ENCODE results near the gene CCDC92B. TPM values are rescaled to one million over a fixed set of nuclear protein-coding genes. Genes with fewer than 3 reads are reported as not detected.
"Not testable (repeated sequence)": the region's sequence is repeated elsewhere in the genome, so short reads cannot be mapped to it uniquely, and the experiment has no call there.

The CCDC92B gene
- polyA plus RNA-seq, 1 donor from 2014 or later: 0.32 TPM

DNA sequence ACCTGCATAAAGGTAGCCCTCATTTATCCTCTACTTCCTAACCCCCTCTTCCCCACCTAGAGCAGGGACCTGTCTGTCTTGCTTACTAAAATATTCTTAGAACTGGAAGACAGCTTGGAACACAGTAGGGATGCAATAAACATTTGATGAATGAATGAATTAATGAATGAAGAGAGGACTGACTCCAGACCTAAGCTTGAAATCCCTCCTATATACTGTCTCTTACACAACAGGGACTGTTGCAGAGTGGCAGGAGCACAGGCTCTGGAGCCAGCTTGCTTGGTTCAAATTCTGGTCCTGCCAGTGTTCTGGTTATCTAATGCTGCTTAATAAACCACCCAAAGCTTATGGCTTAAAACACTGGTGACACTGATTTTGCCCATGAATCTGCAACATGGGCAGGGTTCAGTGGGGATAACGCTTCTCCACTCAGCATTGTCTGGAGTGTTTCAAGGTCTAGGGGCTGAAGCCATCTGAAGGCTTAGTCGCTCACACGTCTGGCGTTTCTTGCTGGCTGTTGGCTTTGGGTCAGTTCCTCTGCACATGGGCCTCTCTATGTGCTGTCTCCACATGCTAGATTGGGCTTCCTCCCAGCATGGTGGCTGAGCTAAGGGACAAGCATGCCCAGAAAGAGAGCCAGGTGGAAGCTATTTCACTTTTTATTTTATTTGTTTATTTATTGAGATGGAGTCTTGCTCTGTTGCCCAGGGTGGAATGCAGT is 34.0 kb upstream of the CCDC92B start:
- no peaks in the 10 kb centered on the region for H3K9me3 ChIP-seq (ENCODE audit: low read length)
- no peak overlapping the region for H3K4me3 ChIP-seq (ENCODE audit: low read length)
- no peak overlapping the region for H3K4me2 ChIP-seq (ENCODE audit: low read length)
- H3K9ac ChIP-seq (ENCODE audit: low read length): no peak overlapping the region
- H2AFZ ChIP-seq (ENCODE audit: low read depth, low read length): no peak overlapping the region
- TF ChIP-seq, protein P1, sequence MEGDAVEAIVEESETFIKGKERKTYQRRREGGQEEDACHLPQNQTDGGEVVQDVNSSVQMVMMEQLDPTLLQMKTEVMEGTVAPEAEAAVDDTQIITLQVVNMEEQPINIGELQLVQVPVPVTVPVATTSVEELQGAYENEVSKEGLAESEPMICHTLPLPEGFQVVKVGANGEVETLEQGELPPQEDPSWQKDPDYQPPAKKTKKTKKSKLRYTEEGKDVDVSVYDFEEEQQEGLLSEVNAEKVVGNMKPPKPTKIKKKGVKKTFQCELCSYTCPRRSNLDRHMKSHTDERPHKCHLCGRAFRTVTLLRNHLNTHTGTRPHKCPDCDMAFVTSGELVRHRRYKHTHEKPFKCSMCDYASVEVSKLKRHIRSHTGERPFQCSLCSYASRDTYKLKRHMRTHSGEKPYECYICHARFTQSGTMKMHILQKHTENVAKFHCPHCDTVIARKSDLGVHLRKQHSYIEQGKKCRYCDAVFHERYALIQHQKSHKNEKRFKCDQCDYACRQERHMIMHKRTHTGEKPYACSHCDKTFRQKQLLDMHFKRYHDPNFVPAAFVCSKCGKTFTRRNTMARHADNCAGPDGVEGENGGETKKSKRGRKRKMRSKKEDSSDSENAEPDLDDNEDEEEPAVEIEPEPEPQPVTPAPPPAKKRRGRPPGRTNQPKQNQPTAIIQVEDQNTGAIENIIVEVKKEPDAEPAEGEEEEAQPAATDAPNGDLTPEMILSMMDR (IDR thresholded peaks at IDR 0.05; ENCODE audit: poor library complexity, severe bottlenecking): no peak
- TF ChIP-seq EZH2 (IDR thresholded peaks at IDR 0.05; ENCODE audit: borderline replicate concordance, insufficient read depth, low read length, poor library complexity, severe bottlenecking) (no peak), RAD21 (conservative IDR thresholded peaks at IDR 0.05) (no peak), POLR2AphosphoS5 (IDR thresholded peaks at IDR 0.05) (no peak), EP300 (conservative IDR thresholded peaks at IDR 0.05; ENCODE audit: poor library complexity, severe bottlenecking) (no peak), TAF1 (IDR thresholded peaks at IDR 0.05; ENCODE audit: low read depth) (no peak), SMC3 (conservative IDR thresholded peaks at IDR 0.05; ENCODE audit: poor library complexity) (no peak), MXI1 (conservative IDR thresholded peaks at IDR 0.05; ENCODE audit: poor library complexity, severe bottlenecking) (no peak)
- TF ChIP-seq, protein P2, sequence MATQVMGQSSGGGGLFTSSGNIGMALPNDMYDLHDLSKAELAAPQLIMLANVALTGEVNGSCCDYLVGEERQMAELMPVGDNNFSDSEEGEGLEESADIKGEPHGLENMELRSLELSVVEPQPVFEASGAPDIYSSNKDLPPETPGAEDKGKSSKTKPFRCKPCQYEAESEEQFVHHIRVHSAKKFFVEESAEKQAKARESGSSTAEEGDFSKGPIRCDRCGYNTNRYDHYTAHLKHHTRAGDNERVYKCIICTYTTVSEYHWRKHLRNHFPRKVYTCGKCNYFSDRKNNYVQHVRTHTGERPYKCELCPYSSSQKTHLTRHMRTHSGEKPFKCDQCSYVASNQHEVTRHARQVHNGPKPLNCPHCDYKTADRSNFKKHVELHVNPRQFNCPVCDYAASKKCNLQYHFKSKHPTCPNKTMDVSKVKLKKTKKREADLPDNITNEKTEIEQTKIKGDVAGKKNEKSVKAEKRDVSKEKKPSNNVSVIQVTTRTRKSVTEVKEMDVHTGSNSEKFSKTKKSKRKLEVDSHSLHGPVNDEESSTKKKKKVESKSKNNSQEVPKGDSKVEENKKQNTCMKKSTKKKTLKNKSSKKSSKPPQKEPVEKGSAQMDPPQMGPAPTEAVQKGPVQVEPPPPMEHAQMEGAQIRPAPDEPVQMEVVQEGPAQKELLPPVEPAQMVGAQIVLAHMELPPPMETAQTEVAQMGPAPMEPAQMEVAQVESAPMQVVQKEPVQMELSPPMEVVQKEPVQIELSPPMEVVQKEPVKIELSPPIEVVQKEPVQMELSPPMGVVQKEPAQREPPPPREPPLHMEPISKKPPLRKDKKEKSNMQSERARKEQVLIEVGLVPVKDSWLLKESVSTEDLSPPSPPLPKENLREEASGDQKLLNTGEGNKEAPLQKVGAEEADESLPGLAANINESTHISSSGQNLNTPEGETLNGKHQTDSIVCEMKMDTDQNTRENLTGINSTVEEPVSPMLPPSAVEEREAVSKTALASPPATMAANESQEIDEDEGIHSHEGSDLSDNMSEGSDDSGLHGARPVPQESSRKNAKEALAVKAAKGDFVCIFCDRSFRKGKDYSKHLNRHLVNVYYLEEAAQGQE (IDR thresholded peaks at IDR 0.05; ENCODE audit: borderline replicate concordance): no peak
- H3K36me3 ChIP-seq (ENCODE audit: insufficient read depth, low read length): no peaks in the 10 kb centered on the region
- H3K79me2 ChIP-seq (replicated peaks; ENCODE audit: insufficient read depth, low read length): no peaks in the 10 kb centered on the region
- H3K27me3 ChIP-seq (ENCODE audit: insufficient read depth, low read depth, low read length): no peaks in the 10 kb centered on the region
- H3F3A ChIP-seq (ENCODE audit: insufficient read depth, low read length, poor library complexity, severe bottlenecking): no peaks in the 10 kb centered on the region
- no peaks in the 10 kb centered on the region for H3K9me2 ChIP-seq (ENCODE audit: insufficient read depth, low read length)
- H4K20me1 ChIP-seq (ENCODE audit: insufficient read depth): no peaks in the 10 kb centered on the region
- H3K27ac ChIP-seq (ENCODE audit: low read length): no peak overlapping the region

DNA sequence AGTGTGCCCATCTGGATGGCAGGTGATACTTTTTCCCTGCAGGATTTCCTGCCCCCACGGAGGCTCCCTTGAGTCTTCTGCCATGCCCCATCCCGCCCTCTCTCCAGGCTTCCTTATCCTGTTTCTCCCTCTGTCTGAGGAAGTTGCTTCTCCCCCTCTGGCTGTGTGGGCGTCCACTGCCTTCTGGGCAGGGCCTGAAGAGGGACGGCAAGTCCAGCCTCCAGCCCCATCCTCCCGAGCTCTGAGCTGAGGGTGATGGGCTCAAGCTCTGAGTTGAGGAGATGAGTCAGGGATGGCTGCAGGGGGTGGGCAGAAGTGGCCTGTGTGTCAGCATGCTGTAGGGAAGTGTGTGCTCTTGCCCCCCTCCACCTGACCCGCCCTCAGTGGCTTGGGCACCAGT is 32.6 kb upstream of the CCDC92B start:
- H3K9me3 ChIP-seq (ENCODE audit: low read length): no peaks in the 10 kb centered on the region
- no peaks in the 10 kb centered on the region for H3K36me3 ChIP-seq (ENCODE audit: insufficient read depth, low read length)
- H3K27me3 ChIP-seq (ENCODE audit: insufficient read depth, low read depth, low read length): no peaks in the 10 kb centered on the region
- H3F3A ChIP-seq (ENCODE audit: insufficient read depth, low read length, poor library complexity, severe bottlenecking): no peaks in the 10 kb centered on the region
- no peak overlapping the region for H2AFZ ChIP-seq (ENCODE audit: low read depth, low read length)
- no peak overlapping the region for H3K9ac ChIP-seq (ENCODE audit: low read length)
- no peak overlapping the region for H3K4me3 ChIP-seq (ENCODE audit: low read length)
- no peak overlapping the region for H3K27ac ChIP-seq (ENCODE audit: low read length)
- TF ChIP-seq POLR2AphosphoS5 (IDR thresholded peaks at IDR 0.05) (no peak), TAF1 (IDR thresholded peaks at IDR 0.05; ENCODE audit: low read depth) (no peak), EZH2 (IDR thresholded peaks at IDR 0.05; ENCODE audit: borderline replicate concordance, insufficient read depth, low read length, poor library complexity, severe bottlenecking) (no peak)
- TF ChIP-seq, protein P1 (IDR thresholded peaks at IDR 0.05; ENCODE audit: poor library complexity, severe bottlenecking): no peak
- H3K79me2 ChIP-seq (replicated peaks; ENCODE audit: insufficient read depth, low read length): no peaks in the 10 kb centered on the region
- no peak overlapping the region for H3K4me2 ChIP-seq (ENCODE audit: low read length)
- H3K9me2 ChIP-seq (ENCODE audit: insufficient read depth, low read length): no peaks in the 10 kb centered on the region
- no peaks in the 10 kb centered on the region for H4K20me1 ChIP-seq (ENCODE audit: insufficient read depth)

DNA sequence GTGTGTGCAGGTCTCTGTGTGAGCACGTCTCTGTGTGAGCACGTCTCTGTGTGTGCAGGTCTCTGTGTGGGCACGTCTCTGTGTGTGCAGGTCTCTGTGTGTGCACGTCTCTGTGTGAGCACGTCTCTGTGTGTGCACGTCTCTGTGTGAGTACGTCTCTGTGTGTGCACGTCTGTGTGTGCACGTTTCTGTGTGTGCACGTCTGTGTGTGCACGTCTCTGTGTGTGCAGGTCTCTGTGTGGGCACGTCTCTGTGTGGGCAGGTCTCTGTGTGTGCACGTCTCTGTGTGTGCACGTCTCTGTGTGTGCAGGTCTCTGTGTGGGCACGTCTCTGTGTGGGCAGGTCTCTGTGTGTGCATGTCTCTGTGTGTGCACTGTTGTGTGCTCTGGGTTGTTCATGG is 32.1 kb upstream of the CCDC92B start:
- not testable (repeated sequence) for H3K9me3 ChIP-seq (ENCODE audit: low read length); H3K27me3 ChIP-seq (ENCODE audit: insufficient read depth, low read depth, low read length); H3K27ac ChIP-seq (ENCODE audit: low read length); H3K9me2 ChIP-seq (ENCODE audit: insufficient read depth, low read length); H3F3A ChIP-seq (ENCODE audit: insufficient read depth, low read length, poor library complexity, severe bottlenecking); H3K9ac ChIP-seq (ENCODE audit: low read length); H3K4me3 ChIP-seq (ENCODE audit: low read length); H2AFZ ChIP-seq (ENCODE audit: low read depth, low read length); H3K4me2 ChIP-seq (ENCODE audit: low read length); H4K20me1 ChIP-seq (ENCODE audit: insufficient read depth); H3K36me3 ChIP-seq (ENCODE audit: insufficient read depth, low read length); H3K79me2 ChIP-seq (replicated peaks; ENCODE audit: insufficient read depth, low read length)
